IPS DF 6.9 (cell line): Measurements from ENCODE around the gene ACAP1.
A peak's percentile ranks its signal among the peaks of the same experiment; 100 is the strongest.

Source experiments
- DNase-seq: peaks from one replicate; pipeline ENCODE4 v3.0.0-alpha.2; 2013; ENCODE audit warnings: low read depth, low spot score
- H3K27ac ChIP-seq: one replicate; pipeline ENCODE4 v1.5.1; 2013; ENCODE audit warnings: low read length, control low read depth
- H3K27me3 ChIP-seq: 2 replicates; pipeline ENCODE4 v1.6.1; 2013; ENCODE audit warnings: mild to moderate bottlenecking, low read length; ENCODE audit not compliant: control insufficient read depth, insufficient read depth
- H3K36me3 ChIP-seq: 2 replicates; pipeline ENCODE4 v1.6.1; 2013; ENCODE audit warnings: low read length; ENCODE audit not compliant: control insufficient read depth, insufficient read depth
- H3K4me1 ChIP-seq: 2 replicates; pipeline ENCODE4 v1.6.1; 2013; ENCODE audit warnings: low read length; ENCODE audit not compliant: control insufficient read depth, insufficient read depth
- H3K4me3 ChIP-seq: 2 replicates; pipeline ENCODE4 v1.5.1; 2013; ENCODE audit warnings: mild to moderate bottlenecking, low read length
- H3K9me3 ChIP-seq: 2 replicates; pipeline ENCODE4 v1.6.1; 2013; ENCODE audit warnings: low read length, inconsistent platforms; ENCODE audit not compliant: control insufficient read depth, insufficient read depth
- WGBS: extraction: QIAGEN DNeasy Blood & Tissue Kit; methylation state at CpG from one replicate; pipeline ENCODE4 v1.1.7; 2013; ENCODE audit warnings: mixed read lengths, missing lambda C conversion rate; ENCODE audit not compliant: insufficient read length, insufficient coverage; 5-methylcytosine and 5-hydroxymethylcytosine counted together

ACAP1 gene

GRCh38 chr17:7322520-7323194 lies 13.7 kb upstream of the ACAP1 start:
- DNase-seq = no peak
- Histone ChIP-seq H3K36me3 (peaks cover 55% of the 10 kb centered on the region), H3K27me3 (no peaks in the 10 kb centered on the region), H3K4me1 (no peaks in the 10 kb centered on the region), H3K9me3 (no peaks in the 10 kb centered on the region), H3K4me3 (no peak overlapping the region), H3K27ac (no peak overlapping the region)
- no CpG with 5 or more reads among the region's 22 CpGs for WGBS

- no peak for DNase-seq
These were observed 12.4 kb upstream of the ACAP1 start for GRCh38 chr17:7323731-7324437.

GRCh38 chr17:7324438-7324779 lies 11.9 kb upstream of the ACAP1 start:
- DNase-seq = no peak
- Histone ChIP-seq H3K27me3 (no peaks in the 10 kb centered on the region), H3K4me1 (no peaks in the 10 kb centered on the region), H3K36me3 (peaks cover 42% of the 10 kb centered on the region), H3K27ac (no peak overlapping the region), H3K4me3 (no peak overlapping the region), H3K9me3 (no peaks in the 10 kb centered on the region)
- WGBS = no CpG with 5 or more reads among the region's 3 CpGs

More at GRCh38 chr17:7323731-7324437, 12.4 kb upstream of the ACAP1 start:
- Histone ChIP-seq H3K27me3 (no peaks in the 10 kb centered on the region), H3K9me3 (no peaks in the 10 kb centered on the region), H3K36me3 (peaks cover 44% of the 10 kb centered on the region), H3K4me3 (no peak overlapping the region), H3K4me1 (no peaks in the 10 kb centered on the region), H3K27ac (no peak overlapping the region)
- WGBS = no CpG with 5 or more reads among the region's 39 CpGs

- Histone ChIP-seq H3K27ac (no peak overlapping the region), H3K9me3 (no peaks in the 10 kb centered on the region), H3K27me3 (no peaks in the 10 kb centered on the region), H3K4me3 (no peak overlapping the region), H3K36me3 (peaks cover 42% of the 10 kb centered on the region), H3K4me1 (no peaks in the 10 kb centered on the region)
- WGBS = no CpG with 5 or more reads among the region's 19 CpGs
- no peak for DNase-seq
These were observed 11.2 kb upstream of the ACAP1 start for GRCh38 chr17:7325031-7325528.

- no CpG with 5 or more reads among the region's 11 CpGs for WGBS
- H3K36me3 ChIP-seq = peaks cover 33% of the 10 kb centered on the region
- no peaks in the 10 kb centered on the region for H3K9me3 ChIP-seq
These were observed 10.1 kb upstream of the ACAP1 start for GRCh38 chr17:7326186-7326585.

GRCh38 chr17:7327056-7327455 lies 9.3 kb upstream of the ACAP1 start:
- Histone ChIP-seq H3K27me3 (no peaks in the 10 kb centered on the region), H3K27ac (no peak overlapping the region), H3K9me3 (no peaks in the 10 kb centered on the region), H3K36me3 (peaks cover 25% of the 10 kb centered on the region), H3K4me3 (no peak overlapping the region), H3K4me1 (peaks cover 2% of the 10 kb centered on the region; the same call in 1 of the 2 replicates)
- no peak for DNase-seq
- WGBS = no CpG with 5 or more reads among the region's 7 CpGs

More at GRCh38 chr17:7326186-7326585, 10.1 kb upstream of the ACAP1 start:
- no peaks in the 10 kb centered on the region for H3K27me3 ChIP-seq
- no peak overlapping the region for H3K27ac ChIP-seq
- H3K4me3 ChIP-seq = no peak overlapping the region
- peaks cover 2% of the 10 kb centered on the region; the same call in 1 of the 2 replicates for H3K4me1 ChIP-seq
- DNase-seq = no peak

- Histone ChIP-seq H3K9me3 (no peaks in the 10 kb centered on the region), H3K27me3 (no peaks in the 10 kb centered on the region), H3K36me3 (peaks cover 21% of the 10 kb centered on the region), H3K27ac (no peak overlapping the region), H3K4me1 (peaks cover 2% of the 10 kb centered on the region; the same call in 1 of the 2 replicates), H3K4me3 (no peak overlapping the region)
- no CpG with 5 or more reads among the region's 17 CpGs for WGBS
- DNase-seq = no peak
These were observed 8.8 kb upstream of the ACAP1 start for GRCh38 chr17:7327501-7327900.

- WGBS = no CpG with 5 or more reads among the region's 1 CpG
- no peaks in the 10 kb centered on the region for H3K9me3 ChIP-seq
- DNase-seq = no peak
- H3K27ac ChIP-seq = no peak overlapping the region
- no peaks in the 10 kb centered on the region for H3K27me3 ChIP-seq
- H3K4me1 ChIP-seq = peaks cover 2% of the 10 kb centered on the region; the same call in 1 of the 2 replicates
- no peak overlapping the region for H3K4me3 ChIP-seq
- peaks cover 16% of the 10 kb centered on the region for H3K36me3 ChIP-seq
These were observed 8.3 kb upstream of the ACAP1 start for GRCh38 chr17:7328009-7328408.

GRCh38 chr17:7328840-7329373 lies 7.4 kb upstream of the ACAP1 start, which contains the start of gene NEURL4:
TSS of gene NEURL4 (minus strand) at chr17:7329335. CDS start at chr17:7329312, 23 bp downstream.
- DNase-seq = no peak
- Histone ChIP-seq H3K4me1 (peaks cover 2% of the 10 kb centered on the region; the same call in 1 of the 2 replicates), H3K9me3 (no peaks in the 10 kb centered on the region), H3K36me3 (peaks cover 7% of the 10 kb centered on the region), H3K4me3 (peak within 1 kb of the TSS; percentile 72; the same call in 1 of the 2 replicates), H3K27me3 (no peaks in the 10 kb centered on the region), H3K27ac (no peak within 1 kb of the TSS)
- no CpG with 5 or more reads among the region's 50 CpGs for WGBS

GRCh38 chr17:7329374-7329996 lies 6.8 kb upstream of the ACAP1 start:
- Histone ChIP-seq H3K27me3 (no peaks in the 10 kb centered on the region), H3K9me3 (no peaks in the 10 kb centered on the region), H3K27ac (no peak overlapping the region), H3K4me3 (peak overlapping the region; percentile 72; the same call in 1 of the 2 replicates), H3K4me1 (peaks cover 2% of the 10 kb centered on the region; the same call in 1 of the 2 replicates), H3K36me3 (peaks cover 6% of the 10 kb centered on the region)
- DNase-seq = peak; percentile 99
- WGBS = no CpG with 5 or more reads among the region's 43 CpGs
